Measurements from ENCODE around the gene NAT10. TPM values are rescaled to one million over a fixed set of nuclear protein-coding genes. Genes with fewer than 3 reads are reported as not detected.
"Not testable (repeated sequence)": the region's sequence is repeated elsewhere in the genome, so short reads cannot be mapped to it uniquely, and the experiment has no call there.

Gene NAT10
- total RNA-seq, 1 experiment from 2014 or later = 35.8 TPM

DNA sequence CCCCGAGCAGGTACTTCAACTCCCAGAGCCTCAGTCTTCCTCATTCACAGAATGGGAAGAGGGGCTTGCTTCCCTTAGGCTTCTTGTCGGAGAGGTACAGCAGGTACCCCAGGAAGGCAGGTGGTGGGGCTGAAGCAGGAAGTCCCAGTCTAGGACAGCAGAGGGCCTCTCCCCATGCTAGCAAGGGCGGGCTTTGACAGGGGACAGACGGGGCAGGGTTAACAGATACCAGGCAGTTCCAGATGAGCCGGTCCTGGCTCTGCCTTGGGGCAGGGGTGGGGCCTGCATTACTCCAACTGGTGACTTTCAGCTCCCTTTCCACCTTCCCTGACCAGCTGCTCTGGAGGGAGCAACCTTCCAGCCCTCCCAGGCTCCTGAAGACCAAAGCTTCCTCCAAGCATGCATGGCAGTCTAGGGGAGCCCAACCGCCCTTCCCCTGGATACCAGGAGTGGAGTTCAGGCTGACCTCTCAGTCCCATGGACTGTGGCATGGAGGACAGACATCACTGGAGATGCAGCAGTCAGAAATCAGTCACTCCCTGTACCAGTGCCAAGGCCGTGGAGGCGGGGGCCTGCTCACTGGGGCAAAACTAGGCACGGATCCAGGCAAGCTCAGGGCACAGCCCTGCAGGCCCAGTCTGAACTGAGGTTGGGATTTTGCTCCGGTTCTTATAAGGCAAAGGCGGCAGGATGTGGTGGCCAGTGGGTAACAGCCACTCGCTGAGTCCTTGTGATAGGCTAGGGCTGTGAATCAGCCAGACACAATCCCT, 60.5 kb downstream of the NAT10 start:
- no peak for DNase-seq (ENCODE audit: extremely low read depth, low read depth)

DNA sequence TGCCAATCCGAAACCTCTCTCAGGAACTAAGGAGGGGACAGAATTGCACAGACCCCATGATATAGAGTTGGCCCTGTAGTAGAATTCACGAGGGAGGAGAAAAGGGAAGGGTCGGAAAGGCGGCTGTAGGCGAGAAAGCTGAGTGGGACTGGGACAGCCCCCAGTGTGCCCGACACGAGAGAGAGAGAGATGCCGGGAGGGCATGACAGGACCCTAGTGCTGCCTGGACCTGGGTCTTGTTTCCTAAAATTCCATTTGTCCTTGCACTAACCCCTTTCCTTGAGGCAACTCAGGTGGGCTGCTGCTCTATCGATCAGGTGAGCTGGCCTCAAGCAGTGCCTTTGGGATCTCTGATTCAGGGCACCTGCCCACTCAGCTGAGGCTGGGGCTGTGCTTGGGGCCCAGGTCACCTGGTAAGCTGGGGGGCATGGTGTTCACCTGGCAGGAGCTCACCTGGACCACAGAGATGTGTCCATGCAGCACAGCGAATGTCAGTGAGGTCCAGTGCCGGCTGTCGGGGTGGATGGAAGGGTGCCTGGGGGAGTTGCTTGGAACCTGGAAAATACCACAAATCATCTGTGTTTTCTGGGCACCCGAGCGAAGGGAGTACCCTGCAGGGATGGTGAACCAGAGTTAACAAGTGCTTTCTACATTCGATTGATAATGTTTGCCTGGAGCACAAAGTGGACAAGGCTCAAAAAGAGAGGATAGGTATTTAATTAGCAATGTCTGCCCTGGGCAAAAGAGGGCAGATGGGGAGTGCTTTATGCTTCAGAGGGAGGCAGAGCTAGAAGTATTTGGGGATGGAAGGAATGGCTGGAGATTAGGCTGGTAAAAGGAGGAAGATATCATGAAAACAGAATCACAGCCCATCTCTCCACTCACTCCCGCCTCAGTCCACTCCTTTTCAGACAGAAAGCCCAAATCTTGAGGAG, 61.6 kb downstream of the NAT10 start:
- no peak for DNase-seq (ENCODE audit: extremely low read depth, low read depth)

DNA sequence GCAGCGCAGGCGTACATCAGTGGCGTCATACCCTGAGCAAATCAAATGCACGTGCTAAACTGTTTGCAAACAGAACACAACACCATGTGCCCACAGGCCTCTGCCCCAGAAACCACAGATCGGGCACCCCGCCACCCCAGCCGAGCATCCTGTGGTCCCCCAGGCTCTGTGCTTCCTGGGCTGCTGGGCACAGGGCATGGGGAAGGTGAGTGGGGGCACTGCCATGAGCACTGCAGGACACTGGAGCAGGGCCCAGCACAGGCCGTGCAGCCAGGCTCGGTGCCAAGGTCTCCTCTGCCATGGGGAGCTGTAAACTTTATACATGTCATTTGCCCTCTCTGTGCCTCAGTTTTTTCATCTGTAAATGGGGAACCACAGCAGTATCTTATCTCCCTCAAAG, 62.5 kb downstream of the NAT10 start:
- DNase-seq (ENCODE audit: extremely low read depth, low read depth) = no peak

DNA sequence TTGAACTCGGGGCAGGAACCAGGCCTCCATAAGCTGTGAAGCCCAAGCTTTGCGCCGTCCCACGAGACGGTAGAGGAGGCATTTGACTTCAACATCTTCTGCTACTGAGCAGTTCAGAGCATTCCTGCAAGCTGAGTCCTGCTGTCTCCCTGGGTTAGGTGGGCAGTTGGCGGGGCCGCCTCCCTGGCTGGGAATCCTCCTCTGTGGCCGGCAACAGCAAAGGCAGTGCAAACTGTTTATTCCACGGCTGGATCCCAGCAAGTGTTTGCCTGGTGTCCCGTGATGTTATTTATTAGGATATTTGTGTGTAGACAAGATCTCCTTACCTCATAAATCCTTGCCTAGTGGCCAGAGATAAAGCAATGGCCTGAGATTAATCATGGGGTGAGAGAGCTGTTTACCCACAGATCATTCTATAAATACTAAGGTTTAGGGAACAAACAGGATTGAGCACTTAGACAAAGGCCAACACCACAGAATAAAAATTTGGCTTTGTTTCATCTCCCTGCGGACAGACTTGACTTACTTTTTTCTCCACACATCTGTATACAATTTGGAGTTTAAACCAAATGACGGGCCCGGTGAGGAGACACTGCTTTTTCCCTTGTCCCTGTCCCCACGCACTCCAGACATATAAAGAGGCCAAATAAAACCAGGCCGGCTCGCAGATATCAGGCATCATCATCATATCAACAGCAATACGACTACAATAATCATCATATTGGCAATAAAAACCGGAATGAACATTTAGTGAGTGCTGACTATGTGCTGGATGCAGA, 63.4 kb downstream of the NAT10 start:
- DNase-seq (ENCODE audit: extremely low read depth, low read depth) = no peak

DNA sequence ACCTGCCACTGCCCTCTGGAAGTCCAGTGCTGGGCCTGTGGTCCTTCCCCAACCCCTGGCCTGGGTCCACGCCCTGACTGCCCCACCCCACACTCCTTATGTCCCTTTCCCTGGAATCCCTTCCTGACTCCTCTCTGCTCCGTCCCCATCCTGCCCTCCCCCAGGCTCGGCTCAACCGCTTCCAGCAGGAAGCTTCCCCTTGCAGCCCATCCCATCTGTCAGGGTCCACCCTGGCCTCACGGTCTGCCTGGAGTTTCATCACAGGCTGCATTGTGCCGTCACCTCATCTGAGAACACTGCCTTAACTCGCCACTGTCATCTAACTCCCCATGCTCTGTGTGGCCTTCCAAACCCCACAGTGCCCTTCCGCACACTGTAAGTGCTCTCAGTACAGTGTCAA, 64.3 kb downstream of the NAT10 start:
- no peak for DNase-seq (ENCODE audit: extremely low read depth, low read depth)

DNA sequence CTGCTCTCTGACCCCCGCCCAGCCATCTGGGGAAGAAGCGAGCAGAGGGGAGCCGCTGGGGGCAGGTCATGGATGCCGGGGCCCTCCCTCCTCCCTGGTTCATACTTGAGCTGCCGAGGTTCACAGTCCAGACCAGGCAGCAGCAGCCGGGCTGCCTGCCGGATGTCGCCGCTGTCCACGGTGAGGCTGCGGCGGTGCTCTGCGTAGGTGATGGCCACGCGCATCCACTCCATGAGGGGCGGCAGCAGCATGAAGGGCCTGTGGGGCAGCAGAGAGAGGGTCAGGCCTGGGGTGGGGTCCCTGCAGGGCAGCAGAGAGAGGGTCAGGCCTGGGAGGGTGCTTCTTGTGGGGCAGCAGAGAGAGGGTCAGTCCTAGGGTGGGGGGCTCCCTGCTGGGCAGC, 67.6 kb downstream of the NAT10 start:
- no peak for DNase-seq (ENCODE audit: extremely low read depth, low read depth)

DNA sequence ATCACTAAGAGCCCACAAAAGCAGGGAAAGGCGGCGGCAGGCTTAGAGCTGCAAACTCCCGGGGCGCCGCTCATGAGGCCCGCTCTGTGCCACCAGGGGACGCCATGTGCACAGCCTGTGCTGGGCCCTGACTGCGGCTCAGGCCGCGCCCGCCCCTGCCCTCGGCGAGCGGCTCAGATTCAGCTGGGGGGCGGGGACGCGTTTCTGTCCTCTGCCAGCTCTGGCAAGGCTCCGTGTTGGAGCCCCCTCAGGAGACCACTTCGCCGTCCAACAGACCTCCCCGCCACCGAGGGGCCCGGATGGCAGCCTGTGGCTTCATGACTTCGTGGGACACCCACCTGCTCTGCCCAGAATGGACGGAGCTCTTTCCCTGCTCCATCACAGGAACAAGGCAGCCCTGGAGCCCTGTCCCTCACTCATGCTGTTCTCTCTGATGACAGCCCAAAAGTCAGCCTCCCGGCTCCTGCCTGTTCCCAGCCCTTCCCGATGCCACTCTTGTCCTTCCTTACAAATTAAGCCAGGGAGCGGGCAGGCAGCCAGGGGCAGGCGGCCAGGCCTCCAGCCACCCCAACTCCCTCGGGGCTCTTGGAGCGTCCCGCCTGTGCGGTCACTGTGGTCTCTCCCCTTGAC, 69.1 kb downstream of the NAT10 start:
- DNase-seq (ENCODE audit: extremely low read depth, low read depth) = peak; percentile 58

DNA sequence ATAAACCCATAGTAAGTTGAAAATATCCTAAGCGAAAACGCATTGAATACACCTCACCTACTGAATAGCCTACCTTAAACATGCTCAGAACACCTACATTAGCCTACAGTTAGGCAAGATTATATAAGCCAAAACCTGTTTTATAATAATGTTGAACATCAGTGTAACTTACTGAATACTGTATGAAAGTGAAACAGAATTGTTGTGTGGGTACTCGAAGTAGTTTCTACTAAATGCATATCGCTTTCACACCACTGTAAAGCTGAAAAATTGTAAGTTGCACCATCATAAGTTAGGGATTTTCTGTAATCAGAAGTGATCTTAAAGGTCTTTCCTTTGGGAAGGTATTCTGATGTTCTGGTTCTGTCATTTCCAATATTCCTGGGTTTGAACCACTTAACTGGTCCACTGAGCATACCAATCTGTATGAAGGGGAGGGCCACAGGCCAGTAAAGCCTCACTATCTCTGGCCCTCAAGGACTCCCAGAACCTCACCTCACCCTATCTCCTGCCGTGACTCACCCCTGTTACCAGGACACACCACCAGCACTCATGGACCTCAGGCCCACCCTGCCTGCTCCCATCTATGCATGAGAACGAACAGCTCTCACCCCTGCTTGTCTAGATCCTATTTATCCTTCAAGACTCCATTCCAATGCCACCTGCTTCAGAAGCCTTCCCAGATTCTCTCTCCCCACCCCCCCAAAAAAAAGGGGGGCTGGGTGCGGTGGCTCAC, 70.0 kb downstream of the NAT10 start:
- DNase-seq (ENCODE audit: extremely low read depth, low read depth) = no peak

DNA sequence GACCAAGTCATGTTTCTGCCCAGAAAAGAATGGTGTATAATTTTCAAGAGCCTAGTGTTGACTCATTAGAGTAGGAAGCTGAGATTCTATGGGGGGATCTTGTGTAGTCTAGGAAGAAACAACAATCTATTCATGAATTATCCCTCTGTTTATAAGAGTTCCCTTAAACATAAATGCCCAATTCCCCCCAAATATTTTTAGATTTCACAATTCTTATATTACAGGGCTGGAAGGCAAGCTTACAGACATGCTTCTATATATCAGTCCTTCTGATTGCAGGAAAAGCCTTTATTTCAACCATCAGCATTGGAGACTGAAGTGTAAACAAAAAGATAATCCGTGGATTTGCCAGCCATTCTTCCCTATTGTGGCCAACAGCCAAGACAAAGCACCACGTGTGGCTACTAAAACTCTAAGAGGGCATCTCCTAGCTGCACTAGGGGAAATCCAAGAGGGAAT, 71.4 kb downstream of the NAT10 start:
- DNase-seq (ENCODE audit: extremely low read depth, low read depth) = no peak

DNA sequence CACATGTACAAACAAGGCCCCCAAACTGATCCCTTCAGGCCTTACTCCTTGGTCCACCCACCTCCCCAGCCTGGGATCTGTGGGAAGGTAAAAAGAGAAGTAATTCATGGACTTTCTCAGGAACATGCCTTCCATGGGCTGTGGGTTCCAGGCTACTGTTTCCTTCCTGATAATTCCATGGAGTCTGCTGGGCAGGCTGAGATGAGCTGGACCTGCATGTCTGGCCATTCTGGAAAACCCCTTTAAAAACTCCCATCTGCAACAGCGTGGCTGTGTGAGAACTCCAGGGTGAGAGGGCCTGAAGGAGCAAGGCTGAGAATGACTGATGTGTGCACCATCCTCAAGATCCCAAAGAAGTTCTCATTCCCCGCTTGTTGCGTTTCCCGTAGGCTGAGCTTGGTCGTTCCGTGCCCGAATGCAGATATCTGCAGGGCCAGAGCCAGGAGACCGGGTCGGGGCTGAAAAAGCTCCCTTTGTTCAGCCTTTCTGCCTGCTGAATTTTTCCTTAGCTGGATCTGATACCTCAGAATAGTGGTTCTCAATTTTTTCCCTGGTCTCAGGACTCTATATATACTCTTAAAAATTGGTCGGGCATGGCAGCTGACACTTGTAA, 72.9 kb downstream of the NAT10 start:
- no peak for DNase-seq (ENCODE audit: extremely low read depth, low read depth)

DNA sequence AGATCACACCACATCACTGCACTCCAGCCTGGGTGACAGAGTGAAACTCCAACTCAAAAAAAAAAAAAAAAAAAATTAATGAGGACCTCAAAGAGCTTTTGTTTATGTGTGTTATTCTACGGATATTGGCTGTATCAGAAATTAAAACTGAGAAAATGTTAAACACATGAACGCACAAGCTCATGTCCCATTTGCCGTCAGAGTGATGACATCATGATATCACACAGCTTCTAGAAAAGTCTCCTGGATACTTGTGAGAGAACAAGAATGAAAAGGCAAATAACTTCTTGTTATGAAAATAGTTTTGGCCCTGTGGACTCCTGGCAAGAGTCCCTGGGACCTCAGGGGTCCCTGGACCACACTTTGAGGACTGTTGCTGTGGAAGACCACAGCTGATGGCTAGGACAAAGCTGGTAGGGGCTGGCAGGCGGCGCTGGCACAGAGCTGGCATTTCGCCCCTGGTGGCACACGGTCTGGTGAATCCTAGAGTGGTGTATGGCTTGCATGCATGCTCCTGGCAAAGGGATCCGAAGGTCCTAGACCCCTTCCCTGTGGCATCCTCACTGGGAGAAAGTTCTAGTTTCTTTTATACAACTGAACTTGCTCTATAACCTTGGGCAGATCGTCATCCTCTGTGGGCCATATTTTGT, 73.7 kb downstream of the NAT10 start:
- DNase-seq (ENCODE audit: extremely low read depth, low read depth) = no peak

DNA sequence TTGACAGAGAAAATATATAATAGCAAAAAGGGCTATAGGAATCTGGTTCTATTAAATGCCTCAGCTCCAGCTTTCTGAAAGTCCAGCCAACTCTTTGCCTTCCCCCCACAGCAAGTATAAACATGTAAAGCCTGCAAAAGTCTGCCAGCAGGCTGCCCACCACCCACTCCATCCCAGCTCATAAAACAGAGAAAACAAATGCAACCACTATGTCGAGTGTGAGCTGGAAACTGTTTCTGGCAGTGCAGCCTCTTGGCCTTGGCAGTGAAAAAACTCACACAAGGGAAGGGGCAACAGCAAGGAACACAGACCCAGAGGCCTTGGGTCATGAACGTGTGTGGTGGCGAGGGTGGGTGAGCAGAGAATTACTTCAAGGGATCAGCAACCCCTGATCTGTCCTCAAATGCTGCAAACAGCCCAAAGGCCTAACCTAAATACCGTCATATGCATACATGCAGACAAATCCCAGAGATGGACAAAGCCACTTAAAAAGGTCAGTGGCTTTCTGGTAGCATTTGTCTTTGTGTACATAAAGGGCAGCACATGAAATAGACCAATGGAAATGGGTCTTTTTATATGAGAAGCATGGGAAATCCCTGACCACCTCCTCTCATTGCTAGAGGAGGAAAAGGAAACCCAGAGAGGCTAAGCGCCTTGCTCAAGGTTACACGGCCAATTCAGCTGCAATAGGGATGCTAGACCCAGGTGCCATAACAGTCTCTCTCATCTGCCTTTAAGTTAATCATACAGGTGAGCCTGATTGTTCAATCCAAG, 74.8 kb downstream of the NAT10 start:
- DNase-seq (ENCODE audit: extremely low read depth, low read depth) = no peak

DNA sequence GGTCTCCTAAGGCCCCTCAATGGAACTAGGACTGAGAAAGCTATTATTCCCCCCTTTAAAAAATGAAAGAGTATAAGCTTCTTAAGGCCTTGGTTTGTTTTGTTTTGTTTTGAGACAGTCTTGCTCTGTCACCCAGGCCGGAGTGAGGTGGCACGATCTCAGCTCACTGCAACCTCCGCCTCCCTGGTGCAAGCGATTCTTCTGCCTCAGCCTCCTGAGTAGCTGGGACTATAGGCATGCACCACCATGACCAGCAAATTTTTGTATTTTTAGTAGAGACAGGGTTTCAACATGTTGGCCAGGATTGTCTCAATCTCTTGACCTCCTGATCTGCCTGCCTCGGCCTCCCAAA, 75.4 kb downstream of the NAT10 start:
- not testable (repeated sequence) for DNase-seq (ENCODE audit: extremely low read depth, low read depth)

DNA sequence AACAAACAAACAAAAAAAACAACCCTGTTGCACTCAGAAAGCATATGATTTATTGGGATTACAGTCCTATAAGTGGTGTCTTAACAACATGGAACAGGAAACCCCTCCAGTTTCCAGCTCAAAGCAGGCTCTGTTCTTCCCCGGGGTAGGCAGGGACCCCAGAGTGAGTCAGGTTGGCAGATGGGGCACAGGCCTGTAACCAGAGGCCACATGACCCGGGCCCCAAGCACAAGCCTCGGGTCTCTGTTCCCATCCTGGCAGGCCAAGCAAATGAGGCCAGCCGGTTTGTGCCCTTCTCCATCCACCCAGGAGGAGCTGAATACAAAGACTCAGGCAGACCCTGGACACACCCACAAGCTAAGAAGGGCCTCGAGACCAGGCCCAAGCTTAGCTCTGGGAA, 75.8 kb downstream of the NAT10 start:
- no peak for DNase-seq (ENCODE audit: extremely low read depth, low read depth)

DNA sequence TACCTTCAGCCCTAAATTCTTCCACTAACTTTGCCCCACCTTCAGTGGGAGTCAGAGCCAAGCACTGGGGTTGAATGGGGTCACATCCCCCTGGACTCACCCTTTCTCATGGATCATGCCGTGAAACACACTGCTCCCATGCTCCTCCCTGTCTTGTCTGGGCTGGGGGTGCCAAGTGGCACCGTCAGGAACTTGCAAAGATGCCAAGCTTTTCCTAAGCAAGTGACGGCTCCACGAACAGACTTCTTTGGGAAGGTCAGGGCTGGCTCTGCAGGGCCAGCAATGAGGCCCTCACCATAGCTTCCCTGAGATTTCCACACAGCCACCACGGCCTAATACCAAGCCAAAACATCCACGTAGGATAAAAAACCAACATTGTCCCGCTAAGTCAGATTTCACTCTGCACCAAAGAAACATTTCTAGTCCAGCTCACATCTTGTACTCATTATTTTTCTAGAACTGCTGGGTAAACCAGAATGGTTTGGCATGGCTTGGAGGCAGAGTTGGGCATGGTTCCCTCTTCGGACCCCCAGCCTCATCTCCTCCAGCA, 76.5 kb downstream of the NAT10 start:
- DNase-seq (ENCODE audit: extremely low read depth, low read depth) = no peak

DNA sequence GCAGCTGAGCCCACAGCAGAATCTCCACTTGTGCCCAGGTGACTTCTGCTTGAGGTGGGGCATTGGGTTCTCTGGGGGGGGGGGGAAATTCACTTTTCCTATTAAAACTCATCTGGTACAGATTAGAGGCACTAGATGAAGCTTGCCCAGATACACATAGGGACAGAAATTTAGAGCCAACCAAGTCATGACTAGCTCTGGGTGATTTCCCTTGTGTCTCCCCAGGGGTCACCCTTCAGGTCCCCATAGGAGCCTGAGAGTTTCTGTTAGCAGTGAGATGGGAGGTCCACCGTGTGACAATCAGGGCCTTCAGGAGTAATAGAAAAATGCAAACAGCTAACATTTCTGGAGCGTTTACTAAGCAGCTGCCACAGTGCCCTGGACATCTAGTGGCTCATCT, 77.0 kb downstream of the NAT10 start:
- DNase-seq (ENCODE audit: extremely low read depth, low read depth) = no peak

DNA sequence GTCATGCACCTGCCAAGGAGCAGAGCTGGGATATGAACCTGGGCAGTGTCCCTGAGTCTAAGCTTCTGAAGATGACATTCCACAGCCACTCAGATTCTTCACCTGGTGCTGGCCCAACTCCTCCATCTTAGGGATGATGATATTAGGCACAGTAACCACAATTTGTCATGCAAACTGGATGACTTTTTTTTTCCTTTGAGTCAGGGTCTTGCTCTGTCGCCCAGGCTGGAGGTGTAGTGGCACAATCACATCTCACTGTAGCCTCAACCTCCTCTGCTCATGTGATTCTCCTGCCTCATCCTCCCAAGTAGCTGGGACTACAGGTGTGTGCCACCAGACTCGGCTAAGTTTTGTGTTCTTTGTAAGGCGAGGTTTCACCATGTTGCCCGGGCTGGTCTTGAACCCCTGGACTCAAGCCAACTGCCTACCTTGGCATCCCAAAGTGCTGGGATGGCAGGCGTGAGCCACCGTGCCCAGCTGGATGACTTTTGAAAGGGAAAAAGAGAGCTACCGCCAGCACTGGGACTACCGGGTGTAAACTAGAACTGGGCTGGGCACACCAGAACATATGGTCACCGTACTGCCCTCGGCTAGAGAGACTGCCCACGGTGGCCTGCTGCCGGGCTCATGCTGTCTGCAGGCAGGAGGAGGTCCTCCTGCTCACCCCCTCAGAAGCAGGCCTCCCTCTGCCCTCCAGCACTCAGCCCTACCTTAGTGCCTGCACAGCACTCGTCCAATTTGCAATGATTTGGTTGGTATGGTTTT, 77.7 kb downstream of the NAT10 start:
- DNase-seq (ENCODE audit: extremely low read depth, low read depth) = no peak
